GM23338 (cell line): ENCODE data around the gene LINGO1. TPM values are rescaled to one million over a fixed set of nuclear protein-coding genes. Genes with fewer than 3 reads are reported as not detected.

ENCODE experiments used
- ATAC-seq: fragments of 200-7000 bp; cut with Tn5 transposase; 3 replicates; pipeline ENCODE4 v1.9.1; 2020
- DNase-seq: peaks from one replicate; pipeline ENCODE4 v3.0.0-alpha.2; 2015; ENCODE audit warnings: low spot score
- H2AFZ ChIP-seq: fragments of 200-600 bp; sonication (generic); 2 replicates; pipeline ENCODE4 v1.8.0; 2016; ENCODE audit warnings: antibody characterized with exemption, mild to moderate bottlenecking, moderate library complexity
- H3F3A ChIP-seq: fragments of 200-600 bp; sonication (generic); replicated peaks from 2 replicates; pipeline ENCODE4 v1.8.0; 2017; ENCODE audit warnings: antibody characterized with exemption, mixed run types, low read depth
- H3K27ac ChIP-seq: fragments of 200-600 bp; sonication (generic); 2 replicates; pipeline ENCODE4 v1.6.1; 2016; ENCODE audit warnings: low read depth
- H3K27me3 ChIP-seq: fragments of 200-600 bp; sonication (generic); 2 replicates; pipeline ENCODE4 v1.8.0; 2016; ENCODE audit warnings: mild to moderate bottlenecking, mixed run types, moderate library complexity; ENCODE audit not compliant: insufficient read depth
- H3K36me3 ChIP-seq: fragments of 200-600 bp; sonication (generic); 2 replicates; pipeline ENCODE4 v1.8.0; 2016; ENCODE audit warnings: mild to moderate bottlenecking; ENCODE audit not compliant: insufficient read depth
- H3K4me1 ChIP-seq: fragments of 200-600 bp; sonication (generic); 2 replicates; pipeline ENCODE4 v1.8.0; 2016; ENCODE audit warnings: mild to moderate bottlenecking, moderate library complexity; ENCODE audit not compliant: insufficient read depth
- H3K4me2 ChIP-seq: fragments of 200-600 bp; sonication (generic); 2 replicates; pipeline ENCODE4 v1.7.1; 2017; ENCODE audit warnings: mixed run types
- H3K4me3 ChIP-seq: fragments of 200-600 bp; sonication (generic); 2 replicates; pipeline ENCODE4 v1.6.1; 2016; ENCODE audit warnings: mixed run types
- H3K79me2 ChIP-seq: fragments of 200-600 bp; sonication (generic); replicated peaks from 2 replicates; pipeline ENCODE4 v1.8.0; 2017; ENCODE audit warnings: mild to moderate bottlenecking; ENCODE audit not compliant: insufficient read depth
- H3K9me2 ChIP-seq: fragments of 200-600 bp; sonication (generic); 2 replicates; pipeline ENCODE4 v1.8.0; 2017; ENCODE audit not compliant: insufficient read depth
- H4K20me1 ChIP-seq: fragments of 200-600 bp; sonication (generic); replicated peaks from 2 replicates; pipeline ENCODE4 v1.8.0; 2017; ENCODE audit warnings: mild to moderate bottlenecking; ENCODE audit not compliant: insufficient read depth
- H3K27ac Mint-ChIP-seq: 2 replicates; pipeline ENCODE4 v1.8.0; 2020; ENCODE audit warnings: inconsistent platforms, mild to moderate bottlenecking, moderate library complexity, mixed read lengths
- H3K27me3 Mint-ChIP-seq: 3 replicates; pipeline ENCODE4 v1.8.0; 2022; ENCODE audit warnings: low read depth, mild to moderate bottlenecking, moderate library complexity, mixed read lengths, inconsistent platforms; ENCODE audit not compliant: insufficient read depth, poor library complexity
- H3K36me3 Mint-ChIP-seq: 3 replicates; pipeline ENCODE4 v1.8.0; 2021; ENCODE audit warnings: low read depth, mild to moderate bottlenecking, inconsistent platforms, moderate library complexity, mixed read lengths
- H3K4me1 Mint-ChIP-seq: 3 replicates; pipeline ENCODE4 v1.8.0; 2020; ENCODE audit warnings: mild to moderate bottlenecking, inconsistent platforms, mixed read lengths
- H3K4me3 Mint-ChIP-seq: 3 replicates; pipeline ENCODE4 v1.8.0; 2021; ENCODE audit warnings: moderate library complexity, mild to moderate bottlenecking, inconsistent platforms, mixed read lengths
- H3K9me3 Mint-ChIP-seq: 3 replicates; pipeline ENCODE4 v1.8.0; 2020; ENCODE audit warnings: moderate library complexity, mild to moderate bottlenecking, inconsistent platforms, mixed read lengths
- CREB1 ChIP-seq: fragments of 250-450 bp; sonication (Bioruptor Pico); IDR thresholded peaks from 2 replicates; pipeline ENCODE4 v1.5.0; 2020; ENCODE audit warnings: low read depth, mild to moderate bottlenecking, moderate library complexity
- CTCF ChIP-seq, 2 experiments: fragments of 200-600 bp in 1 of 2; sonication (generic) in 1 of 2; conservative IDR thresholded peaks; 2 replicates each; pipeline versions ENCODE4 v1.5.1 to v1.6.1; 2016 to 2017; ENCODE audit warnings: antibody characterized with exemption in 2 of 2, low read depth in 2 of 2, mild to moderate bottlenecking in 2 of 2, moderate library complexity in 1 of 2
- EZH2 ChIP-seq: fragments of 200-600 bp; sonication (generic); IDR thresholded peaks from one replicate; pipeline ENCODE4 v1.8.0; 2017; ENCODE audit warnings: antibody characterized with exemption, mild to moderate bottlenecking, low read depth; ENCODE audit not compliant: unreplicated experiment
- EZH2phosphoT487 ChIP-seq: fragments of 200-600 bp; sonication (generic); IDR thresholded peaks from one replicate; pipeline ENCODE4 v1.8.1; 2018; ENCODE audit warnings: antibody characterized with exemption; ENCODE audit not compliant: unreplicated experiment
- JUNB ChIP-seq: IDR thresholded peaks from one replicate; pipeline ENCODE4 v1.6.1; 2016; ENCODE audit warnings: antibody characterized with exemption; ENCODE audit not compliant: unreplicated experiment
- NANOG ChIP-seq: IDR thresholded peaks from 2 replicates; pipeline ENCODE4 v1.6.1; 2016; ENCODE audit warnings: antibody characterized with exemption, borderline replicate concordance
- POLR2AphosphoS5 ChIP-seq: IDR thresholded peaks from 2 replicates; pipeline ENCODE4 v1.6.1; 2016; ENCODE audit warnings: antibody characterized with exemption, low read depth
- STAT1 ChIP-seq: IDR thresholded peaks from one replicate; pipeline ENCODE4 v1.6.1; 2016; ENCODE audit warnings: antibody characterized with exemption; ENCODE audit not compliant: unreplicated experiment
- ZNF114 ChIP-seq: fragments of 250-450 bp; sonication (Bioruptor Pico); IDR thresholded peaks from 2 replicates; pipeline ENCODE4 v1.5.0; 2020; ENCODE audit warnings: mild to moderate bottlenecking, moderate library complexity
- ZNF331 ChIP-seq: fragments of 250-450 bp; sonication (Bioruptor Pico); IDR thresholded peaks from 2 replicates; pipeline ENCODE4 v1.5.0; 2020; ENCODE audit warnings: low read depth, mild to moderate bottlenecking, moderate library complexity
- polyA plus RNA-seq: library from polyadenylated mRNA; unstranded; fragments of >200 nt; fragmentation: Nextera tagmentation; extraction: Ambion mirVana; gene quantifications from 2 replicates; pipeline ENCODE4 v1.2.1, GENCODE V29; 2016
- total RNA-seq: library from RNA; depleted of rRNA; stranded (reverse); fragments of >200 nt; shearing (Covaris generic); gene quantifications from 2 replicates; pipeline ENCODE4 v1.2.3, GENCODE V29; 2014
- TF ChIP-seq, protein P1 (sequence below): fragments of 250-450 bp; sonication (Bioruptor Pico); IDR thresholded peaks from 2 replicates; pipeline ENCODE4 v1.5.0; 2020; ENCODE audit warnings: mild to moderate bottlenecking, moderate library complexity
- TF ChIP-seq, protein P2 (sequence below): IDR thresholded peaks from one replicate; pipeline ENCODE4 v1.6.1; 2018; ENCODE audit warnings: antibody characterized with exemption; ENCODE audit not compliant: unreplicated experiment
- TF ChIP-seq, protein P3 (sequence below): IDR thresholded peaks from 2 replicates; pipeline ENCODE4 v1.6.1; 2016; ENCODE audit warnings: antibody characterized with exemption

LINGO1 gene
- total and polyA plus RNA-seq, 2 experiments from 2014 or later: 16.9 to 63.1 TPM

GRCh38 chr15:77667338-77668234 is 34.9 kb upstream of the LINGO1 start:
- Mint-ChIP-seq H3K4me1 (peaks cover 24% of the 10 kb centered on the region), H3K36me3 (no peaks in the 10 kb centered on the region; the same call in 2 of the 3 replicates), H3K4me3 (no peak overlapping the region), H3K27me3 (peaks cover 14% of the 10 kb centered on the region), H3K27ac (no peak overlapping the region), H3K9me3 (no peaks in the 10 kb centered on the region; the same call in 2 of the 3 replicates)
- Histone ChIP-seq H3K36me3 (no peaks in the 10 kb centered on the region), H2AFZ (no peak overlapping the region), H3F3A (no peaks in the 10 kb centered on the region), H3K79me2 (no peaks in the 10 kb centered on the region), H3K27ac (no peak overlapping the region), H3K4me2 (no peak overlapping the region), H3K9me2 (no peaks in the 10 kb centered on the region), H3K4me1 (no peaks in the 10 kb centered on the region), H3K4me3 (no peak overlapping the region), H4K20me1 (no peaks in the 10 kb centered on the region), H3K27me3 (no peaks in the 10 kb centered on the region)
- ATAC-seq (no peak), DNase-seq (no peak)
- no peak for TF ChIP-seq ZNF331 (CRISPR knock-in tag)
- TF ChIP-seq NANOG: no peak
- no peak for TF ChIP-seq CREB1 (CRISPR knock-in tag)
- no peak for TF ChIP-seq EZH2
- TF ChIP-seq, protein P1, sequence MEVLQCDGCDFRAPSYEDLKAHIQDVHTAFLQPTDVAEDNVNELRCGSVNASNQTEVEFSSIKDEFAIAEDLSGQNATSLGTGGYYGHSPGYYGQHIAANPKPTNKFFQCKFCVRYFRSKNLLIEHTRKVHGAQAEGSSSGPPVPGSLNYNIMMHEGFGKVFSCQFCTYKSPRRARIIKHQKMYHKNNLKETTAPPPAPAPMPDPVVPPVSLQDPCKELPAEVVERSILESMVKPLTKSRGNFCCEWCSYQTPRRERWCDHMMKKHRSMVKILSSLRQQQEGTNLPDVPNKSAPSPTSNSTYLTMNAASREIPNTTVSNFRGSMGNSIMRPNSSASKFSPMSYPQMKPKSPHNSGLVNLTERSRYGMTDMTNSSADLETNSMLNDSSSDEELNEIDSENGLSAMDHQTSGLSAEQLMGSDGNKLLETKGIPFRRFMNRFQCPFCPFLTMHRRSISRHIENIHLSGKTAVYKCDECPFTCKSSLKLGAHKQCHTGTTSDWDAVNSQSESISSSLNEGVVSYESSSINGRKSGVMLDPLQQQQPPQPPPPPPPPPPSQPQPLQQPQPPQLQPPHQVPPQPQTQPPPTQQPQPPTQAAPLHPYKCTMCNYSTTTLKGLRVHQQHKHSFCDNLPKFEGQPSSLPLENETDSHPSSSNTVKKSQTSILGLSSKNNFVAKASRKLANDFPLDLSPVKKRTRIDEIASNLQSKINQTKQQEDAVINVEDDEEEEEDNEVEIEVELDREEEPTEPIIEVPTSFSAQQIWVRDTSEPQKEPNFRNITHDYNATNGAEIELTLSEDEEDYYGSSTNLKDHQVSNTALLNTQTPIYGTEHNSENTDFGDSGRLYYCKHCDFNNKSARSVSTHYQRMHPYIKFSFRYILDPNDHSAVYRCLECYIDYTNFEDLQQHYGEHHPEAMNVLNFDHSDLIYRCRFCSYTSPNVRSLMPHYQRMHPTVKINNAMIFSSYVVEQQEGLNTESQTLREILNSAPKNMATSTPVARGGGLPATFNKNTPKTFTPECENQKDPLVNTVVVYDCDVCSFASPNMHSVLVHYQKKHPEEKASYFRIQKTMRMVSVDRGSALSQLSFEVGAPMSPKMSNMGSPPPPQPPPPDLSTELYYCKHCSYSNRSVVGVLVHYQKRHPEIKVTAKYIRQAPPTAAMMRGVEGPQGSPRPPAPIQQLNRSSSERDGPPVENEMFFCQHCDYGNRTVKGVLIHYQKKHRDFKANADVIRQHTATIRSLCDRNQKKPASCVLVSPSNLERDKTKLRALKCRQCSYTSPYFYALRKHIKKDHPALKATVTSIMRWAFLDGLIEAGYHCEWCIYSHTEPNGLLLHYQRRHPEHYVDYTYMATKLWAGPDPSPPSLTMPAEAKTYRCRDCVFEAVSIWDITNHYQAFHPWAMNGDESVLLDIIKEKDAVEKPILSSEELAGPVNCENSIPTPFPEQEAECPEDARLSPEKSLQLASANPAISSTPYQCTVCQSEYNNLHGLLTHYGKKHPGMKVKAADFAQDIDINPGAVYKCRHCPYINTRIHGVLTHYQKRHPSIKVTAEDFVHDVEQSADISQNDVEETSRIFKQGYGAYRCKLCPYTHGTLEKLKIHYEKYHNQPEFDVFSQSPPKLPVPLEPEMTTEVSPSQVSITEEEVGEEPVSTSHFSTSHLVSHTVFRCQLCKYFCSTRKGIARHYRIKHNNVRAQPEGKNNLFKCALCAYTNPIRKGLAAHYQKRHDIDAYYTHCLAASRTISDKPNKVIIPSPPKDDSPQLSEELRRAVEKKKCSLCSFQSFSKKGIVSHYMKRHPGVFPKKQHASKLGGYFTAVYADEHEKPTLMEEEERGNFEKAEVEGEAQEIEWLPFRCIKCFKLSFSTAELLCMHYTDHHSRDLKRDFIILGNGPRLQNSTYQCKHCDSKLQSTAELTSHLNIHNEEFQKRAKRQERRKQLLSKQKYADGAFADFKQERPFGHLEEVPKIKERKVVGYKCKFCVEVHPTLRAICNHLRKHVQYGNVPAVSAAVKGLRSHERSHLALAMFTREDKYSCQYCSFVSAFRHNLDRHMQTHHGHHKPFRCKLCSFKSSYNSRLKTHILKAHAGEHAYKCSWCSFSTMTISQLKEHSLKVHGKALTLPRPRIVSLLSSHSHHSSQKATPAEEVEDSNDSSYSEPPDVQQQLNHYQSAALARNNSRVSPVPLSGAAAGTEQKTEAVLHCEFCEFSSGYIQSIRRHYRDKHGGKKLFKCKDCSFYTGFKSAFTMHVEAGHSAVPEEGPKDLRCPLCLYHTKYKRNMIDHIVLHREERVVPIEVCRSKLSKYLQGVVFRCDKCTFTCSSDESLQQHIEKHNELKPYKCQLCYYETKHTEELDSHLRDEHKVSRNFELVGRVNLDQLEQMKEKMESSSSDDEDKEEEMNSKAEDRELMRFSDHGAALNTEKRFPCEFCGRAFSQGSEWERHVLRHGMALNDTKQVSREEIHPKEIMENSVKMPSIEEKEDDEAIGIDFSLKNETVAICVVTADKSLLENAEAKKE: no peak
- TF ChIP-seq, protein P2, sequence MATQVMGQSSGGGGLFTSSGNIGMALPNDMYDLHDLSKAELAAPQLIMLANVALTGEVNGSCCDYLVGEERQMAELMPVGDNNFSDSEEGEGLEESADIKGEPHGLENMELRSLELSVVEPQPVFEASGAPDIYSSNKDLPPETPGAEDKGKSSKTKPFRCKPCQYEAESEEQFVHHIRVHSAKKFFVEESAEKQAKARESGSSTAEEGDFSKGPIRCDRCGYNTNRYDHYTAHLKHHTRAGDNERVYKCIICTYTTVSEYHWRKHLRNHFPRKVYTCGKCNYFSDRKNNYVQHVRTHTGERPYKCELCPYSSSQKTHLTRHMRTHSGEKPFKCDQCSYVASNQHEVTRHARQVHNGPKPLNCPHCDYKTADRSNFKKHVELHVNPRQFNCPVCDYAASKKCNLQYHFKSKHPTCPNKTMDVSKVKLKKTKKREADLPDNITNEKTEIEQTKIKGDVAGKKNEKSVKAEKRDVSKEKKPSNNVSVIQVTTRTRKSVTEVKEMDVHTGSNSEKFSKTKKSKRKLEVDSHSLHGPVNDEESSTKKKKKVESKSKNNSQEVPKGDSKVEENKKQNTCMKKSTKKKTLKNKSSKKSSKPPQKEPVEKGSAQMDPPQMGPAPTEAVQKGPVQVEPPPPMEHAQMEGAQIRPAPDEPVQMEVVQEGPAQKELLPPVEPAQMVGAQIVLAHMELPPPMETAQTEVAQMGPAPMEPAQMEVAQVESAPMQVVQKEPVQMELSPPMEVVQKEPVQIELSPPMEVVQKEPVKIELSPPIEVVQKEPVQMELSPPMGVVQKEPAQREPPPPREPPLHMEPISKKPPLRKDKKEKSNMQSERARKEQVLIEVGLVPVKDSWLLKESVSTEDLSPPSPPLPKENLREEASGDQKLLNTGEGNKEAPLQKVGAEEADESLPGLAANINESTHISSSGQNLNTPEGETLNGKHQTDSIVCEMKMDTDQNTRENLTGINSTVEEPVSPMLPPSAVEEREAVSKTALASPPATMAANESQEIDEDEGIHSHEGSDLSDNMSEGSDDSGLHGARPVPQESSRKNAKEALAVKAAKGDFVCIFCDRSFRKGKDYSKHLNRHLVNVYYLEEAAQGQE: no peak
- no peak for TF ChIP-seq JUNB
- TF ChIP-seq POLR2AphosphoS5: no peak
- TF ChIP-seq ZNF114 (CRISPR knock-in tag): no peak
- TF ChIP-seq CTCF (conservative IDR thresholded peaks at IDR 0.05; ENCODE audit: low read depth in 2 of 2): no peak
- no peak for TF ChIP-seq EZH2phosphoT487
- no peak for TF ChIP-seq STAT1
- TF ChIP-seq, protein P3, sequence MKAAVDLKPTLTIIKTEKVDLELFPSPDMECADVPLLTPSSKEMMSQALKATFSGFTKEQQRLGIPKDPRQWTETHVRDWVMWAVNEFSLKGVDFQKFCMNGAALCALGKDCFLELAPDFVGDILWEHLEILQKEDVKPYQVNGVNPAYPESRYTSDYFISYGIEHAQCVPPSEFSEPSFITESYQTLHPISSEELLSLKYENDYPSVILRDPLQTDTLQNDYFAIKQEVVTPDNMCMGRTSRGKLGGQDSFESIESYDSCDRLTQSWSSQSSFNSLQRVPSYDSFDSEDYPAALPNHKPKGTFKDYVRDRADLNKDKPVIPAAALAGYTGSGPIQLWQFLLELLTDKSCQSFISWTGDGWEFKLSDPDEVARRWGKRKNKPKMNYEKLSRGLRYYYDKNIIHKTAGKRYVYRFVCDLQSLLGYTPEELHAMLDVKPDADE: no peak
